Esophagus muscularis mucosa (tissue), 4 donors: ENCODE results near the gene ANKRD60. TPM values are rescaled to one million over a fixed set of nuclear protein-coding genes. Genes with fewer than 3 reads are reported as not detected.
A peak's percentile ranks its signal among the peaks of the same experiment; 100 is the strongest.

Experiments
- DNase-seq: peaks from one replicate; pipeline ENCODE4 v3.0.0-alpha.2; 2017; ENCODE audit errors: extremely low spot score
- H3K27ac ChIP-seq, 4 donors: fragments of 200-600 bp; sonication (generic); replicated peaks in 1 of 4; 1 replicate in 3 of 4; 2 replicates in 1 of 4; pipeline ENCODE4 v1.5.1; 2016 to 2019; ENCODE audit warnings: mild to moderate bottlenecking in 1 of 4
- H3K27me3 ChIP-seq, 4 donors: fragments of 200-600 bp; sonication (generic); one replicate each; pipeline versions ENCODE4 v1.5.1 to v1.6.0; 2016 to 2019
- H3K36me3 ChIP-seq, 4 donors: fragments of 200-600 bp; sonication (generic); one replicate each; pipeline ENCODE4 v1.5.1; 2016 to 2019
- H3K4me1 ChIP-seq, 4 donors: fragments of 200-600 bp; sonication (generic); one replicate each; pipeline ENCODE4 v1.5.1; 2016 to 2019
- H3K4me3 ChIP-seq, 4 donors: fragments of 200-600 bp; sonication (generic); 1 replicate in 2 of 4; 2 replicates in 2 of 4; pipeline ENCODE4 v1.5.1; 2016 to 2019; ENCODE audit warnings: mild to moderate bottlenecking in 4 of 4, moderate library complexity in 1 of 4
- H3K9me3 ChIP-seq, 4 donors: fragments of 200-600 bp; sonication (generic); 1 replicate in 3 of 4; 2 replicates in 1 of 4; pipeline ENCODE4 v1.5.1; 2016 to 2019
- EP300 ChIP-seq: sonication (generic); formaldehyde crosslinking; IDR thresholded peaks from one replicate; pipeline ENCODE4 v1.6.1; 2017; ENCODE audit warnings: antibody characterized with exemption
- POLR2A ChIP-seq: fragments of 450-650 bp; IDR thresholded peaks from one replicate; pipeline ENCODE4 v1.6.1; 2017; ENCODE audit warnings: antibody characterized with exemption, moderate library complexity, mild to moderate bottlenecking, low read depth
- POLR2AphosphoS5 ChIP-seq, 2 donors: sonication (generic); formaldehyde crosslinking; IDR thresholded peaks; one replicate each; pipeline ENCODE4 v1.6.1; 2017; ENCODE audit warnings: antibody characterized with exemption in 2 of 2
- WGBS: methylation state at CpG from one replicate; pipeline ENCODE4 v1.1.5; 2018; 5-methylcytosine and 5-hydroxymethylcytosine counted together
- intact Hi-C: fragments of 100-400 bp; cut with DNase I; formaldehyde crosslinking; loops from one replicate; pipeline ENCODE4 v1.15.1; 2023
- total RNA-seq, 4 donors: library from RNA; depleted of rRNA; stranded (reverse); fragments of >200 nt; gene quantifications; one replicate each; pipeline versions ENCODE4 v1.1.0 to v1.2.1, GENCODE V29; 2016
- TF ChIP-seq, protein P1 (sequence below), 3 experiments: fragments of 200-600 bp in 2 of 3; fragments of 450-650 bp in 1 of 3; sonication (generic) in 2 of 3; IDR thresholded peaks; one replicate each; pipeline ENCODE4 v1.5.1; 2017 to 2019; ENCODE audit warnings: antibody characterized with exemption in 3 of 3, mild to moderate bottlenecking in 2 of 3, moderate library complexity in 1 of 3

Gene ANKRD60
- total RNA-seq, 4 donors from 2014 or later, result not detected

DNA sequence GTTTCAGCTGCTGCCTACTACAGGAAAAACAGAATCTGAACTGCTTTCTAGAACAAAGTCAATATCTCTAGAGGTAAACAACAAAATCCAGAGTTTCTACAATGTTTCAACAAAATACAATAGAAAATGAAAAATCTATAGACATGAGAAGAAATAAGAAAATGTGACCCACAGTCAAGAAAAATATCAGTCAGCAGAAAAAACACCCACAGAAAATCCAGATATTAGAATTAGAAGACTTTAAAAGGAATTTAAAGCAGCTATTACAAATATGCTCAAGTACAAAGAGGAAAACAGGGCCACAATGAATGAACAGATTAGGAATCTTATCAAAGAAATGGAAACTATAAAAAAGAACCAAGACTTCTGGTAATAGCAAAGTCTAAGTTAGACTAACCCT lies 26.4 kb upstream of the ANKRD60 start:
- H3K27ac ChIP-seq, result no peak overlapping the region
- H3K4me1 ChIP-seq, result no peaks in the 10 kb centered on the region
- TF ChIP-seq POLR2A (no peak), EP300 (no peak), POLR2AphosphoS5 (IDR thresholded peaks at IDR 0.05) (no peak)
- TF ChIP-seq, protein P1, sequence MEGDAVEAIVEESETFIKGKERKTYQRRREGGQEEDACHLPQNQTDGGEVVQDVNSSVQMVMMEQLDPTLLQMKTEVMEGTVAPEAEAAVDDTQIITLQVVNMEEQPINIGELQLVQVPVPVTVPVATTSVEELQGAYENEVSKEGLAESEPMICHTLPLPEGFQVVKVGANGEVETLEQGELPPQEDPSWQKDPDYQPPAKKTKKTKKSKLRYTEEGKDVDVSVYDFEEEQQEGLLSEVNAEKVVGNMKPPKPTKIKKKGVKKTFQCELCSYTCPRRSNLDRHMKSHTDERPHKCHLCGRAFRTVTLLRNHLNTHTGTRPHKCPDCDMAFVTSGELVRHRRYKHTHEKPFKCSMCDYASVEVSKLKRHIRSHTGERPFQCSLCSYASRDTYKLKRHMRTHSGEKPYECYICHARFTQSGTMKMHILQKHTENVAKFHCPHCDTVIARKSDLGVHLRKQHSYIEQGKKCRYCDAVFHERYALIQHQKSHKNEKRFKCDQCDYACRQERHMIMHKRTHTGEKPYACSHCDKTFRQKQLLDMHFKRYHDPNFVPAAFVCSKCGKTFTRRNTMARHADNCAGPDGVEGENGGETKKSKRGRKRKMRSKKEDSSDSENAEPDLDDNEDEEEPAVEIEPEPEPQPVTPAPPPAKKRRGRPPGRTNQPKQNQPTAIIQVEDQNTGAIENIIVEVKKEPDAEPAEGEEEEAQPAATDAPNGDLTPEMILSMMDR (IDR thresholded peaks at IDR 0.05), result no peak
- H3K36me3 ChIP-seq, result peaks cover 4 to 17% (median 10%) of the 10 kb centered on the region in 4 donors
- H3K27me3 ChIP-seq, result no peaks in the 10 kb centered on the region
- H3K4me3 ChIP-seq, result no peak overlapping the region
- no peak for DNase-seq
- intact Hi-C loops, result no loop called here
- no peaks in the 10 kb centered on the region for H3K9me3 ChIP-seq

DNA sequence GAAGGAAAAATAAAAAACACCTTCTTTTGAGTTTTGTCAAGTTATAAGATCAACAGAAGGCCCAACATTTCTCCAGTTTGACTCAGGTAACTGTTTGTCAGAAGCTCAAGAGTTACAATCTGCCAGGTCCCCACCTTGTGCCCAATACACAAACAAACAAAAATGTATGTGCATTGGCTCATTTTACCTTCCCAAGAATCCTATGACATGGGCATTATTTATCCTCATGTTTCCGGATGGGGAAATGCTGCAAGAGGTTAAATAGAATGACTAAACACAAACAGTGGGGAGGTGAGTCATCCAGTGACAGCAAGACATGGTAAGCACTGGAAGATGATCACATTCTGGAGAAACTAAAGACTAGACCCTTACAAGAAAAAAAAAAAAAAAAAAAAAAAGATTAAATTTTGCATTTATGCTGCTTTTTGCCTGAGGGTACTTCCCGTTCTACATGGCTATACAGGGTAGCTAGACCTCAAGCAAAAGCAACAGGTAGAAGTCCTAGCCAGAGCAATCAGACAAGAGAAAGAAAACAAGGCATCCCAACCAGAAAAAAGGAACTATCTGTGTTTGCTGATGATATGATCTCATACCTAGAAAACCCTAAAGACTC lies 23.6 kb upstream of the ANKRD60 start:
- 81% methylated on average over 2 of the region's 2 CpGs for WGBS

DNA sequence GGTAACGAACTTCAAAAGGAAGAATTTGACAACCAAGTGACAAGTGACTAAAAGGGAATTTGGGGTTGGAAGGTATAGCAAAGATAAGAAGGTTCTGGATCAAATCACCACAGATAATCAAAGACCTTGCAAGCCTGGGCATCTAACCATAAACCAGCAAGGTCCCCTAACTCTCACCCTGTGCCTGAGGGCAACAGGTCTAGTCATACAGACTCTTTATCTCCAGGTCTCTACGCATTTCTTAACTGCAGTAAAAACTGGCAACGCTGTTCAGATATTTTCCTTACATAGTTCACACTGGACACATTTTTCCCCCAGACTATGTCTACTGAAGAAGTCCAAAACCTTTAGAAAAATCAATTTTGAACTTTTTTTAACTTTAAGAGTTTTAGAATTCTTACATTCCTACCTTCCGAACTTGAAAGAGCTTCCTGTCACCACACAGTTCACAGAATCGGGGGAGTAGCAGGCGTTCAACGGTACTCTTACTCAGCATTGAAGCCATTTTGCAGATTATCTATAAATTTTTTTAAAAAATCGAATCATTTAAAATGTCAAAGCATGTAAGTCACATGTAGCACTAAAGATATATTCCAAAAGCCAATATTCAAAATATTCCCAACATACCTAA lies 23.0 kb upstream of the ANKRD60 start:
- TF ChIP-seq EP300, result no peak
- TF ChIP-seq POLR2AphosphoS5 (IDR thresholded peaks at IDR 0.05), result no peak
- TF ChIP-seq POLR2A, result no peak
- TF ChIP-seq, protein P1 (IDR thresholded peaks at IDR 0.05), result no peak
- Histone ChIP-seq H3K27me3 (no peaks in the 10 kb centered on the region), H3K27ac (no peak overlapping the region), H3K9me3 (no peaks in the 10 kb centered on the region), H3K4me1 (no peaks in the 10 kb centered on the region), H3K4me3 (no peak overlapping the region), H3K36me3 (peaks cover 11 to 41% (median 30%) of the 10 kb centered on the region in 4 donors)
- WGBS, result 87% methylated on average over 8 of the region's 8 CpGs
- intact Hi-C loops, result no loop called here
- DNase-seq, result peak; percentile 47

More for the DNA sequence above, 23.6 kb upstream of the ANKRD60 start:
- intact Hi-C loops, result no loop called here
- Histone ChIP-seq H3K9me3 (no peaks in the 10 kb centered on the region), H3K27ac (no peak overlapping the region), H3K4me3 (no peak overlapping the region), H3K27me3 (no peaks in the 10 kb centered on the region), H3K4me1 (no peaks in the 10 kb centered on the region), H3K36me3 (peaks cover 10 to 35% (median 24%) of the 10 kb centered on the region in 4 donors)
- TF ChIP-seq, protein P1 (IDR thresholded peaks at IDR 0.05), result no peak
- no peak for TF ChIP-seq POLR2A
- TF ChIP-seq EP300, result no peak
- no peak for TF ChIP-seq POLR2AphosphoS5 (IDR thresholded peaks at IDR 0.05)
- no peak for DNase-seq

DNA sequence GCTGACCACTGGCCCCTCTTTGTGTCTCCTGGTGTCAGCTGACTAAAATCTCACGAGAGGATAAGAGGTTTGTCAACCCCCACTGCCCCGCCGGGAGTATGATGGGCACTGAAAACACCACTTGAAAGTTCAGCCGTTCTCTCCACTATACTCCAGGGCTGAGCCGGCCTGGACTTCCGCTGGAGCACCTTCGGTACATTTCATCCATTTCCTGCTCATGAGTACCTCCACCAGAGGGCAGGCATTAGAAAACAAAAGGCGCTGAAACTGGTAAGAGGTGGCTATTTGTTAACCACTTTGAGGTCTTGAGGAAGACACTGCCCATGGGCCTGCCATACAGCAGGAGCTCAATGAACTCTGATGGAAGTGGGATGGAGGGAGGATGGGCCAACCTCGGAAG lies 17.9 kb upstream of the ANKRD60 start:
- Histone ChIP-seq H3K27me3 (no peaks in the 10 kb centered on the region), H3K9me3 (no peaks in the 10 kb centered on the region), H3K4me3 (no peak overlapping the region), H3K27ac (no peak overlapping the region), H3K4me1 (no peaks in the 10 kb centered on the region), H3K36me3 (peaks cover 23 to 83% (median 69%) of the 10 kb centered on the region in 4 donors)
- 87% methylated on average over 9 of the region's 9 CpGs for WGBS
- DNase-seq, result peak; percentile 53
- TF ChIP-seq POLR2AphosphoS5 (IDR thresholded peaks at IDR 0.05), result no peak
- TF ChIP-seq, protein P1 (IDR thresholded peaks at IDR 0.05), result peak in 1 of 3 experiments; percentile 8
- intact Hi-C loops, result no loop called here

DNA sequence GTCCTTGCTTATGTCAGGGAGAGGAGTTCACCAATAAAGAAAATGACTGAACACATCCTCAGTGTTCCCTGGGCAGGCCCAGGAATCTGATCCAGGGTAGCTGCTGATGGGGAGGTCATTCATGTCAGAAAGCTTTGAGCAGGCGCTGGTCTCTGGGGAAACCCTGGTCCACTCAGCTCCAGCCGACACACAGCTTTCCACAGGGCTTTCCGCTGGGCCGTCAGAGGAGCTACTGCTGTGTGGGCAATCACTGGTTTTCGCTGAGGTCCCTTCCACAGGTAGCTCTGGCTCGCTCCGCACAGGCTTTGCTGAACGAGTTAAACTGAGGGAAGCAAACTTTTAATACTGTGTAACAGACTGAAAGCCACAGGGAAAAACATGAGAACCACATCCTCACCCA lies 17.5 kb upstream of the ANKRD60 start:
- Histone ChIP-seq H3K9me3 (no peaks in the 10 kb centered on the region), H3K36me3 (peaks cover 24 to 79% (median 68%) of the 10 kb centered on the region in 4 donors), H3K27ac (no peak overlapping the region), H3K4me3 (no peak overlapping the region), H3K4me1 (no peaks in the 10 kb centered on the region), H3K27me3 (no peaks in the 10 kb centered on the region)
- TF ChIP-seq, protein P1 (IDR thresholded peaks at IDR 0.05), result no peak
- TF ChIP-seq POLR2AphosphoS5 (IDR thresholded peaks at IDR 0.05) (no peak), POLR2A (no peak), EP300 (no peak)
- 94% methylated on average over 8 of the region's 8 CpGs for WGBS
- peak; percentile 74 for DNase-seq
- intact Hi-C loops, result no loop called here
